Parathyroid adenoma (tissue), 2 donors: ENCODE measurements around the gene TGFBR1.
A peak's percentile ranks its signal among the peaks of the same experiment; 100 is the strongest.

ENCODE experiments used
- H2AFZ ChIP-seq: fragments of 300-600 bp; sonication (generic); one replicate; pipeline ENCODE4 v1.7.0; 2017; ENCODE audit warnings: antibody characterized with exemption, mild to moderate bottlenecking
- H3K27ac ChIP-seq: fragments of 300-600 bp; sonication (generic); one replicate; pipeline ENCODE4 v1.7.0; 2017
- H3K27me3 ChIP-seq: fragments of 300-600 bp; sonication (generic); one replicate; pipeline ENCODE4 v1.7.0; 2017; ENCODE audit warnings: low read length; ENCODE audit not compliant: control insufficient read depth, insufficient read depth
- H3K36me3 ChIP-seq: fragments of 300-600 bp; sonication (generic); one replicate; pipeline ENCODE4 v1.7.0; 2017; ENCODE audit warnings: low read length; ENCODE audit not compliant: control insufficient read depth, insufficient read depth
- H3K4me1 ChIP-seq: fragments of 300-600 bp; sonication (generic); one replicate; pipeline ENCODE4 v1.7.0; 2017; ENCODE audit warnings: control low read depth
- H3K4me2 ChIP-seq: fragments of 300-600 bp; sonication (generic); one replicate; pipeline ENCODE4 v1.7.0; 2017; ENCODE audit warnings: low read length
- H3K4me3 ChIP-seq: fragments of 300-600 bp; sonication (generic); one replicate; pipeline ENCODE4 v1.7.0; 2017; ENCODE audit warnings: low read depth, low read length
- H3K79me2 ChIP-seq: fragments of 300-600 bp; sonication (generic); one replicate; pipeline ENCODE4 v1.7.0; 2017; ENCODE audit warnings: control low read depth
- H3K9ac ChIP-seq: fragments of 300-600 bp; sonication (generic); one replicate; pipeline ENCODE4 v1.7.0; 2017; ENCODE audit warnings: mild to moderate bottlenecking
- H3K9me3 ChIP-seq: fragments of 300-600 bp; sonication (generic); one replicate; pipeline ENCODE4 v1.7.0; 2017; ENCODE audit warnings: low read length; ENCODE audit not compliant: control insufficient read depth
- TF ChIP-seq, protein P1 (sequence below): fragments of 300-600 bp; sonication (generic); IDR thresholded peaks from one replicate; pipeline ENCODE4 v1.7.0; 2017; ENCODE audit warnings: antibody characterized with exemption, mild to moderate bottlenecking
- donor health status: primary hyperparathyroidism.

TGFBR1 gene

DNA sequence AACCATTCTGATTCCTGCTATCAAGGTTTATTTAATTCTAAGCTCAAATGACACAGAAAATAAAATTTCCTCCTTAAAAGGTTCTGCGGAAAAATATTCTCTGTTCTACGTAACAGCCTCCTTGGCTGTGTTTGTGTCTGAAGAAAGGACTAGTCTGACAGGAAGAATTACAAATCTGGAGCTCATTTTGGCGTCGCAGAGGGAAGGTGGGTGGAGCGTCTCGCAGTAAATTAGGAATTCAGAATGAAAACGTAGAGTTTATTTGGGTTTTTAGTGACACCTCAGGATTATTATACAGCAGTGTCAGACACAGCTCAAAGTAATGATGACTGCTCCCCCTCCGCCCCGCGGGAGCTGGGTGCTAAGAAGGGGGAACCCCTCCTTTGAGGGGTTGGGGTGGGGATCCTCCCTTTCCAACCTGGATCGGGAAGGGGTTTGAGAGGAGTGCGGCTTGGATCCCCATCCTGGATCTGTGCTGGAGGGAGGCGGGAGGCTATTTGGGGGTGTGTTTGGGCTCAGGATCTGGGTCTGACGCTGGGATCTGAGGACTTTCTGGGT lies 933 bp upstream of the TGFBR1 start:
- H3K9me3 ChIP-seq: no peaks in the 10 kb centered on the region
- peak overlapping the region; percentile 81 for H2AFZ ChIP-seq
- TF ChIP-seq, protein P1, sequence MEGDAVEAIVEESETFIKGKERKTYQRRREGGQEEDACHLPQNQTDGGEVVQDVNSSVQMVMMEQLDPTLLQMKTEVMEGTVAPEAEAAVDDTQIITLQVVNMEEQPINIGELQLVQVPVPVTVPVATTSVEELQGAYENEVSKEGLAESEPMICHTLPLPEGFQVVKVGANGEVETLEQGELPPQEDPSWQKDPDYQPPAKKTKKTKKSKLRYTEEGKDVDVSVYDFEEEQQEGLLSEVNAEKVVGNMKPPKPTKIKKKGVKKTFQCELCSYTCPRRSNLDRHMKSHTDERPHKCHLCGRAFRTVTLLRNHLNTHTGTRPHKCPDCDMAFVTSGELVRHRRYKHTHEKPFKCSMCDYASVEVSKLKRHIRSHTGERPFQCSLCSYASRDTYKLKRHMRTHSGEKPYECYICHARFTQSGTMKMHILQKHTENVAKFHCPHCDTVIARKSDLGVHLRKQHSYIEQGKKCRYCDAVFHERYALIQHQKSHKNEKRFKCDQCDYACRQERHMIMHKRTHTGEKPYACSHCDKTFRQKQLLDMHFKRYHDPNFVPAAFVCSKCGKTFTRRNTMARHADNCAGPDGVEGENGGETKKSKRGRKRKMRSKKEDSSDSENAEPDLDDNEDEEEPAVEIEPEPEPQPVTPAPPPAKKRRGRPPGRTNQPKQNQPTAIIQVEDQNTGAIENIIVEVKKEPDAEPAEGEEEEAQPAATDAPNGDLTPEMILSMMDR: no peak
- no peaks in the 10 kb centered on the region for H3K27me3 ChIP-seq
- H3K79me2 ChIP-seq: no peaks in the 10 kb centered on the region
- H3K27ac ChIP-seq: peak overlapping the region; percentile 60
- H3K4me3 ChIP-seq: peak overlapping the region; percentile 49
- H3K4me1 ChIP-seq: no peaks in the 10 kb centered on the region
- H3K9ac ChIP-seq: no peak overlapping the region
- H3K36me3 ChIP-seq: no peaks in the 10 kb centered on the region
- peak overlapping the region; percentile 52 for H3K4me2 ChIP-seq

DNA sequence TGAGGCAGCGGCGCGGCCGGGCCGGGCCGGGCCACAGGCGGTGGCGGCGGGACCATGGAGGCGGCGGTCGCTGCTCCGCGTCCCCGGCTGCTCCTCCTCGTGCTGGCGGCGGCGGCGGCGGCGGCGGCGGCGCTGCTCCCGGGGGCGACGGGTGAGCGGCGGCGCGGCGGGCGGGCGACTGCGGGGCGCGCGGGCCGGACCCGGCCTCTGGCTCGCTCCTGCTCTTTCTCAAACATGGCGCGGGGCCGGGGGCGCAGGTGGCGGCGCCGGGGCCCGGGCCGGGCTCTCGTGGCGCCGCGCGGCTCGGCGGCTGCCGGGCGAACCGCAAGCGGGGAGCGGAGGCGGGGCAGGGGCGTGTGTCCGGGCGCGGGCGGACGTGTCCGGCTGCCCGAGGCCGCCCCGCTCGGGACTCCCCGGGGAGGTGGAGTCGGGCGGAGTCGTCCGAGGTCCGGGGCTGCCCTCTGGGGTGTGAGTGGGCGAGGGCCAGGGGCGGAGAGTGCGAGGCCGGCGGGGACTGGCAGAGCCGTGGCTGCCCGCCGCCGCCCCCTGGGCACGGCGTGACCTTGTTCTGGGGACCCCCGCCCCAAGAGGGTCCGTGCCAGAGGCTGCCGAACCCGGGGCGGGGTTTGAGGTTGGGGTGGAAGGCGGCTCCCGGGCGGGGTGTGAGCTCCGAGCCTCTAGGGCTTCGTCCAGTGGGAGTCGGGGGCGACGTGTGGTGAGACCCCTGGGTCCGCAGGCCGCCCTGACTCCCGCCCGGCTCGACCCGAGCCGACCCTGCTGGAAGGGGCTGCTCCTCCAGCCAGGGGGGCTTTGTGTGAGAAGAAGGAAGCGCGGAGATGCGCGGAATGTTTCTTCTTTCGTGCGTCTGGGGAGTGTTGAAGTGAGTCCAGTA lies 485 bp downstream of the TGFBR1 start:
- no peaks in the 10 kb centered on the region for H3K4me1 ChIP-seq
- peak overlapping the region; percentile 44 for H3K27ac ChIP-seq
- TF ChIP-seq, protein P1: no peak

DNA sequence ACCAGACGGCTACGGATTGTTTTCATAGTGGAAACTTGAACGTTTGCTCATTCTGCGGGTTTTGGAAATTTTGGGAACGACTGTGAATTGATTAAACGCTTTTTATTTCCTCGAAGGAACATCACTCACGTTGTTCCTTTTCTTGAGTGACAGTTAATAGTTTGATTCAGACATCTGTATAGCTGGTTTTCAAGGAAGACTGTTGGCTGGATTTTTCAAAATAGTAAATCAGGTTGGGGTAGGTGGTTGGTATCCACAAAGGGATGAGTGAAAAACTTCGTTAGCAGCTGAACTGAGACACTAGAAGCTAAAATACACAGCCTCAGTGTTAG lies 1.1 kb downstream of the TGFBR1 start:
- Histone ChIP-seq H2AFZ (peak overlapping the region; percentile 76), H3K79me2 (no peaks in the 10 kb centered on the region), H3K27me3 (no peaks in the 10 kb centered on the region), H3K9ac (no peak overlapping the region), H3K36me3 (no peaks in the 10 kb centered on the region), H3K4me1 (no peaks in the 10 kb centered on the region), H3K27ac (peak overlapping the region; percentile 44), H3K9me3 (no peaks in the 10 kb centered on the region), H3K4me2 (peak overlapping the region; percentile 68), H3K4me3 (peak overlapping the region; percentile 61)
- TF ChIP-seq, protein P1: no peak

More for the DNA sequence above, 485 bp downstream of the TGFBR1 start:
- peak overlapping the region; percentile 68 for H3K4me2 ChIP-seq
- H3K79me2 ChIP-seq: no peaks in the 10 kb centered on the region
- peak overlapping the region; percentile 76 for H2AFZ ChIP-seq
- H3K27me3 ChIP-seq: no peaks in the 10 kb centered on the region
- H3K9me3 ChIP-seq: no peaks in the 10 kb centered on the region
- no peaks in the 10 kb centered on the region for H3K36me3 ChIP-seq
- no peak overlapping the region for H3K9ac ChIP-seq
- peak overlapping the region; percentile 61 for H3K4me3 ChIP-seq

DNA sequence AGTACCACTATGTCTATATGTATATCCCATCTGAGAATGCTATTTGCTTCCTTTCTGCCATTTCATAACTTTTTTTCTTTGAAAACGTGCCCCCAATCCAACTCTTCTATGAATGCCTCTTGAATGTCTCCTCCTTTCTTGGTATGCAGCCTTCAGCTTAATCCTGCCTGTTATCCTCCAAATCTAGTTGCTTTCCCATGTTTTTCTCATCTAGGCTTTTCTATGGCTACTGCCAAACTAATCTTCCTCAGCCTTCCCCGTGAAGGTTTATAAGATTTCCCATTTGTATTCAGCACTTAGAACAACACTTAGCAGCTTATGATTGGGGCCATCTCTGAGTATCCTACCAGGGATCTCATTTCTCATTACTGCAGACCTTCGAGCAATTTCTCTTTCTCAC lies 2.5 kb downstream of the TGFBR1 start:
- TF ChIP-seq, protein P1: no peak
- Histone ChIP-seq H3K27ac (no peak overlapping the region), H3K27me3 (no peaks in the 10 kb centered on the region), H2AFZ (no peak overlapping the region), H3K9ac (no peak overlapping the region), H3K79me2 (peaks cover 3% of the 10 kb centered on the region), H3K4me1 (no peaks in the 10 kb centered on the region), H3K4me2 (no peak overlapping the region), H3K36me3 (no peaks in the 10 kb centered on the region), H3K9me3 (no peaks in the 10 kb centered on the region), H3K4me3 (no peak overlapping the region)
